HepG2 (cell line): ENCODE measurements around the gene PAQR7. TPM values are rescaled to one million over a fixed set of nuclear protein-coding genes. Genes with fewer than 3 reads are reported as not detected.

Experiments
- CBX2 ChIP-seq, 2 experiments: fragments of 200-600 bp in 1 of 2; sonication (generic); formaldehyde crosslinking in 1 of 2; IDR thresholded peaks; 2 replicates each; pipeline versions ENCODE4 v1.7.0 to v1.8.1; 2018 to 2022; ENCODE audit warnings: low read depth in 2 of 2, low read length in 1 of 2, mild to moderate bottlenecking in 1 of 2, missing genetic modification reagents in 1 of 2
- ETV5 ChIP-seq: IDR thresholded peaks from 2 replicates; pipeline ENCODE4 v1.6.1; 2018; ENCODE audit warnings: missing biosample characterization, missing genetic modification reagents, inconsistent platforms, borderline replicate concordance
- FOXO1 ChIP-seq: sonication (generic); formaldehyde crosslinking; IDR thresholded peaks from 2 replicates; pipeline ENCODE4 v1.4.0; 2020; ENCODE audit warnings: missing genetic modification reagents
- HHEX ChIP-seq: IDR thresholded peaks from 2 replicates; pipeline ENCODE4 v1.6.1; 2016; ENCODE audit warnings: control low read depth
- HMGXB3 ChIP-seq: sonication (generic); formaldehyde crosslinking; IDR thresholded peaks from 2 replicates; pipeline ENCODE4 v1.4.0; 2020; ENCODE audit warnings: missing genetic modification reagents, borderline replicate concordance
- HOXA7 ChIP-seq: sonication (generic); formaldehyde crosslinking; IDR thresholded peaks from 2 replicates; pipeline ENCODE4 v1.8.1; 2022; ENCODE audit warnings: mild to moderate bottlenecking, missing genetic modification reagents, moderate library complexity
- PRDM10 ChIP-seq: sonication (generic); formaldehyde crosslinking; IDR thresholded peaks from 2 replicates; pipeline ENCODE4 v1.4.0; 2020; ENCODE audit warnings: low read depth, missing genetic modification reagents
- SMC3 ChIP-seq: IDR thresholded peaks from 2 replicates; pipeline ENCODE4 v1.6.1; 2011; ENCODE audit warnings: low read length, improper control_type of control experiment
- TEAD2 ChIP-seq: sonication (generic); formaldehyde crosslinking; IDR thresholded peaks from 2 replicates; pipeline ENCODE4 v1.9.0; 2021; ENCODE audit warnings: missing genetic modification reagents
- ZBTB14 ChIP-seq: sonication (generic); formaldehyde crosslinking; IDR thresholded peaks from 2 replicates; pipeline ENCODE4 v1.4.0; 2020; ENCODE audit warnings: missing genetic modification reagents
- ZNF335 ChIP-seq: sonication (generic); formaldehyde crosslinking; IDR thresholded peaks from 2 replicates; pipeline ENCODE4 v1.4.0; 2020; ENCODE audit warnings: missing genetic modification reagents
- ZNF337 ChIP-seq: sonication (generic); formaldehyde crosslinking; IDR thresholded peaks from 2 replicates; pipeline ENCODE4 v1.5.1; 2020; ENCODE audit warnings: missing genetic modification reagents, low read depth, mild to moderate bottlenecking, borderline replicate concordance
- ZNF512 ChIP-seq: sonication (generic); formaldehyde crosslinking; IDR thresholded peaks from 2 replicates; pipeline ENCODE4 v1.4.0; 2020; ENCODE audit warnings: mild to moderate bottlenecking, missing genetic modification reagents
- ZNF547 ChIP-seq: sonication (generic); formaldehyde crosslinking; IDR thresholded peaks from 2 replicates; pipeline ENCODE4 v1.5.1; 2020; ENCODE audit warnings: mild to moderate bottlenecking, missing genetic modification reagents
- ZNF615 ChIP-seq: sonication (generic); formaldehyde crosslinking; IDR thresholded peaks from 2 replicates; pipeline ENCODE4 v1.5.0; 2020; ENCODE audit warnings: mild to moderate bottlenecking, missing genetic modification reagents, borderline replicate concordance
- ZNF777 ChIP-seq: sonication (generic); formaldehyde crosslinking; IDR thresholded peaks from 2 replicates; pipeline ENCODE4 v1.4.0; 2020; ENCODE audit warnings: missing genetic modification reagents
- ZNF781 ChIP-seq: sonication (generic); formaldehyde crosslinking; IDR thresholded peaks from 2 replicates; pipeline ENCODE4 v1.5.1; 2020; ENCODE audit warnings: borderline replicate concordance, mild to moderate bottlenecking, missing genetic modification reagents; ENCODE audit errors: not compliant biosample characterization
- ZSCAN9 ChIP-seq: IDR thresholded peaks from 2 replicates; pipeline ENCODE4 v1.6.1; 2016; ENCODE audit warnings: borderline replicate concordance
- polyA plus RNA-seq, 8 experiments: library from polyadenylated mRNA; depleted of rRNA in 3 of 8; stranded (reverse) in 7 of 8; unstranded in 1 of 8; fragments of >200 nt; fragmentation: Illumina TruSeq in 4 of 8; extraction: Trizol in 4 of 8; gene quantifications; 2 replicates each; pipeline versions ENCODE4 v1.2.1 to v1.2.3, GENCODE V29; 2011 to 2016; ENCODE audit warnings: low read depth in 4 of 8, missing spikeins in 1 of 8, mixed read lengths in 1 of 8; ENCODE audit not compliant: insufficient read depth in 1 of 8
- total RNA-seq, 5 experiments: library from RNA; depleted of rRNA; stranded (reverse); fragments of >200 nt; fragmentation: Illumina TruSeq; extraction: Trizol; gene quantifications; 2 replicates each; pipeline ENCODE4 v1.2.3, GENCODE V29; 2016; ENCODE audit warnings: low read depth in 1 of 5

The PAQR7 gene
- total and polyA plus RNA-seq, 2 of the 13 experiments (the other 11 are each of a cell fraction or from before 2014, with no cell fraction given): 13.2 to 16.6 TPM

- TF ChIP-seq PRDM10: 0 out of 2 replicates have a peak, but pooled peaks have one; percentile 35
- peak; percentile 89 for TF ChIP-seq ZNF547 (CRISPR knock-in tag)
- TF ChIP-seq ZNF781 (CRISPR knock-in tag): peak; percentile 27
- TF ChIP-seq HHEX: no peak
- peak; percentile 70; the same call in 1 of the 2 replicates for TF ChIP-seq HMGXB3 (CRISPR knock-in tag)
- TF ChIP-seq CBX2 (IDR thresholded peaks at IDR 0.05; ENCODE audit: low read depth, low read length): no peak
- TF ChIP-seq CBX2 (CRISPR knock-in tag; IDR thresholded peaks at IDR 0.05; ENCODE audit: low read depth): no peak
- TF ChIP-seq FOXO1: peak; percentile 53
- no peak for TF ChIP-seq ZNF615 (CRISPR knock-in tag)
- TF ChIP-seq ZBTB14 (CRISPR knock-in tag): no peak
- TF ChIP-seq ETV5 (CRISPR knock-in tag): peak; percentile 92
- peak; percentile 37; the same call in 1 of the 2 replicates for TF ChIP-seq ZSCAN9 (CRISPR knock-in tag)
- TF ChIP-seq ZNF337 (CRISPR knock-in tag): 0 out of 2 replicates have a peak, but pooled peaks have one; percentile 3
- TF ChIP-seq TEAD2 (CRISPR knock-in tag): no peak
- no peak for TF ChIP-seq HOXA7 (CRISPR knock-in tag)
- peak; percentile 13; the same call in 1 of the 2 replicates for TF ChIP-seq ZNF335
- TF ChIP-seq ZNF777: no peak; the same call in 1 of the 2 replicates
- no peak for TF ChIP-seq ZNF512 (CRISPR knock-in tag)
- no peak for TF ChIP-seq SMC3
Observed at GRCh38 chr1:25819491-25820246, 55.8 kb downstream of the PAQR7 start, which contains the start of gene MTFR1L (continued).
